H54 (cell line): Measurements from ENCODE around the gene RHCE.
"Not testable (repeated sequence)": the region's sequence is repeated elsewhere in the genome, so short reads cannot be mapped to it uniquely, and the experiment has no call there.

Experiments used
- DNase-seq: peaks from one replicate; pipeline ENCODE4 v3.0.0; 2011; ENCODE audit warnings: low spot score, mixed read lengths; ENCODE audit not compliant: insufficient read length
- FAIRE-seq: peaks from 3 replicates; lab custom pipeline; 2011; peaks lifted over from hg19 to GRCh38; lab: Jason Lieb, UNC
- POLR2A ChIP-seq: IDR thresholded peaks from 2 replicates; pipeline ENCODE4 v1.6.1; 2011; ENCODE audit warnings: low read depth, mild to moderate bottlenecking, low read length

RHCE gene

DNA sequence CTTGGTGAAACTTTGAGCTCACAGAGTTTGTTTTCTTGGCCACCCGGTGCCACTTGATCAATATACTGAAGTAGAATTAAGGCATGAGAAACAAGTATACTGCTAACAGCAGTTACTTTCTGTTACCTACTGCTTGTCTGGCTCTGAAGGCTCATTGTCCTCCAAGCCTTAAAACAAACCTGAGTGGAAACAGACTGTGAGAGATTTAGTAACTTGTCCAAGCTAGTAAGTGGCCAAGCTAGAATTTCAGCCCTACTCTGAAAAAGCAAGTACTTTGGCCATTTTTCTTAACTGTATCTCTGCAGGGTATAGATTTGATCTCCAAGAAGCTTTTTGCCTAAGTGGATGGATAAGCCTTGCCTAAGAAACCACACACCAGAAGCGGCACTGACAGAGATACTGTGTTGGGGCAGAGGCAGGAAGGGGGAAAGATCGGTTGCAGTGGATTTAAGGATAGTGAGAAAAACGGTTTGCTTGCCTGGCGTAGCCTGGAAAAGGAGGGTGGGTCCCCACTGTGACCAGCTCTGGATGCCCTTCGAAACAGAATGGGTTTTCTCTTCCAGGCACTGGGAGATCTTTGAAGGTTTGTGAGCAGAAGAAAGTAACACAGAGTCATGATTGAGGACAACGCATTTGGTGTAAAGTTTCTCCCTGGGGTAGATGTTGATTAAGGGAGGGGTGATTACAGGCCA, 8.0 kb upstream of the RHCE start:
- no peak for FAIRE-seq
- TF ChIP-seq POLR2A = no peak
- DNase-seq = no peak

DNA sequence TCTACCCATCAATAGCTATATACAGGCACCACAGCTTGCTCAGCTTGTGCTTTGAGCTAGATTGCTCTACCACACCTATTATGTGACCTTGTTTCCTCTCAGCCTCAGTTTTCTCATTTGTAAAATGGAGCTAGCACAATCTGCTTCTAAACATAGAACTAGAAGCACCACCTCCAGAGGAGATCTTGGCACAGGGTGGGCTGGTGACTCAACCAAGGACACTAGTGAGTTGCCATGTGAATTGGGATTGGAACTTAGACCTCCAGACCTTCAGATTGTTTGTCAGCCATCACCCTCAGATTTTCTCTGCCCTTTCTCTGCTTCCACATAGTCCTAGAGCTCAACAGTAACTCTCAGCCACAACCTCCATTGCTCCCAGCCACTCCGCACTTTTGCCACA, 7.1 kb upstream of the RHCE start:
- FAIRE-seq (no peak), DNase-seq (no peak)
- TF ChIP-seq POLR2A = no peak

DNA sequence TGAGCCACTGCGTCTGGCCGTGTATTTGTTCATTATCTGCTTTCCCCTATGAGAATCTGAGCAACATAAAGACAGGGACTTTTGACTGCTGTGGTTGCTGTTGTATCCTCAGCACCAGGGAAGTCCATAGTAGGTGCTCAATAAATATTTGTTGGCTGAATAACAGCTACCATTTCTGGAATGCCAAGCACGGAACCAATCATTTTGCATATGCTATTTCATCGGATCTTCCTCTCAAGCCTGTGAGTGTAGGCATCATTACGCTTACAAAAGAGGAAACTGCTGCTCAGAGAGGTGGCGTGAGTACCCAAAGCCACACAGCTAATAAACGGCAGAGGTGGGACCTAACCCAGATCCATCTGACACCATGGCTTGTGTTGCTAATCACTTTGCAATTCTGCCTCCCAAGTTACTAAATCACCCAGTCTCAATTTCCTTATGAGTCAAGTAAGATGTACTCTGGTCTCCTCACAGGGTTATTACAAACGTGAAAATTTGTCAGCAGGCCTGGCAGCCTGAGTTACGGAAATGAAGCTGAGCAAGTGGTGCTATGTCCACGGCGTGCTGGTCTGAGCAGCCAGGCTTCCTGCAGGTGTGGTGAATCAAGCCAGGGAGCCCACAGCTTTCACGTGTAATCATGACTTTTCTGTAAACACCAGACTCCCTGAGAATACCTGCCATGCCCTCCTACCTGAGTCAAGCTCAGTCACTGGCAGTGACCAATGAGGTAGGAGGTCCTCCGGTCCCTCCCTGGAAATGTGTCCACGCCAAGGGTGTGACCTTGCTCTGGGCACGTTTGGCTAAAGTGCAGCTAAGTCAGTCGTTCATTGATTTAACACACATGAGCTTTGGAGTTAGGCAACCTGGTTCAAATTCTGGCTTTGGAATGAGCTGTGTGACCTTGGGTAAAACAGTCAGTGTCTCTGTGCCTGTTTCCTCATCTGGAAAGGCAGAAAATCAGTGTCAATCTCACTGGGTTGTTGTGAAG, 4.8 kb upstream of the RHCE start:
- TF ChIP-seq POLR2A = no peak
- FAIRE-seq (no peak), DNase-seq (no peak)

DNA sequence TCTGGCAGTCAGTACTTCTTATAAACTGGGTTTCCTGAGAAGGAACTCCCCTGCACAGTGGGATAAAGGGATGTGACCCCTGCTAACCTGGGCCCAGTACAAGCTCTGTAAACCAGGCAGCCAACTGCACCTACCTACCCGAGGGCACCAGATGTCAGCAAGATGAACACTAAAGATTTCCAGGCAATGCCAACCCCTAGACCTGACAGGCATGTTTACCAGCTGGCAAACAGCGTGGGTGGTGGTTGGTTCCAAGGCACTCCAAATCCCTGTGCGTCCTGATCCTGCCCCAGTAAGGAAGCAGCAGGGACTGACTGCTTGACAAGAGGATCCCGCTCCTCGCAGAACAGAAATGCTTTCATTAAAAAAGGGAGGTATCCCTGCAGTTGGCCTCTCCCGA, 2.6 kb upstream of the RHCE start:
- DNase-seq, FAIRE-seq: not testable (repeated sequence)

DNA sequence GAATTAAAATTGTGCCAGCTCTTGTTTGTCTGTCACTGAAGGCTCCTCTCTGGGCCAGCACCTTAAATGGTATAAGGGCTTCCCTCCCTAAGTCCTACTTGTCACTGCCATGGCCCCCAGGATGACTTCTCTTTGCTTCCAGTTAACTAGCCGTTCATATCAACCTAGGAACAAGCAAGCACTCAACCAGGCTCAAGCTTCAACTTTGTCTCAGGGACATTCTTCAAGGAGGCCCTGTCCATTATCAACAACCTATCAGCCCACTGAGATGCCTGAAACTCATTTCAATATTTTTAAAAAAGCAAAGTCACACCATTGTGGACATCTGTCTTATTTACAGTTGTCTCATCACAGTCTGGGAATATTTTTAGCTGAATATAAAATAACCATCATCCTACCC, 1.3 kb downstream of the RHCE start:
- not testable (repeated sequence) for DNase-seq, FAIRE-seq

DNA sequence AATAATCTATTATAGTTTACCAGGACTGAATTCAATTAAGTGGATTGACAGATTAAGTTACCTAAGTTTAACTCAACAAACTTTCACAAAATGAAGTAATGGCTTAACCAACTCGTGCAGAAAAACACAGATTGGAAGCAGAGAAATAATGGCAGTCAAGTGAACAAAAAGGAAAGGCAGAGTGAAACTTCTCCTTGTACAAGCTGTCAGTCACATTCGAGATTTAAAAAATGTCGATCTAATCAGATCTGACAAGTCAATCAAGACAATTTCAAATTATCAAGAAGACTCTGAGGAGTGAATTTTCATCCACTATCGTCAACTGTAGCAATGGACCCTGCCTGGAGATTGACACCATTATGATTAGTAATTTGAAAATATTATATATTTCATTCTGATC, 3.3 kb downstream of the RHCE start:
- not testable (repeated sequence) for FAIRE-seq, DNase-seq

DNA sequence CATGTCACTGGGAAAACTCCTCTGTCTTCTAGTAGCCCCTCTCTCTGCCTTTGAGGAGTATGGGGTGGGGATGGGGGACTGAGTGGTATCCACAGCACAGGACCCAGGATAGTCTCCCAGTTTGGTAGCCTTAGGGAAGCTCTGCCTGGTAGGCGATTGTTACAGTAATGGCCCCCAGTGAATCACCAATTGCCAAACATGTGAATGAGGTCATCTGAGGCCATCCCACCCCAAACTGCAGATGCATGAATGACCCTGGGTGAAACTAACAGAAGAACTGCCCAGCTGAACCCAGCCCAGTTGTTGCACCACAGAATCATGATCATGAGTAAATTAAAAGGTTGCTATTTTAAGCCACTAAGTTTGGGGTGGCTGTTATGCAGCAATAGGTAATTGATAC, 6.0 kb downstream of the RHCE start:
- DNase-seq, FAIRE-seq: not testable (repeated sequence)

DNA sequence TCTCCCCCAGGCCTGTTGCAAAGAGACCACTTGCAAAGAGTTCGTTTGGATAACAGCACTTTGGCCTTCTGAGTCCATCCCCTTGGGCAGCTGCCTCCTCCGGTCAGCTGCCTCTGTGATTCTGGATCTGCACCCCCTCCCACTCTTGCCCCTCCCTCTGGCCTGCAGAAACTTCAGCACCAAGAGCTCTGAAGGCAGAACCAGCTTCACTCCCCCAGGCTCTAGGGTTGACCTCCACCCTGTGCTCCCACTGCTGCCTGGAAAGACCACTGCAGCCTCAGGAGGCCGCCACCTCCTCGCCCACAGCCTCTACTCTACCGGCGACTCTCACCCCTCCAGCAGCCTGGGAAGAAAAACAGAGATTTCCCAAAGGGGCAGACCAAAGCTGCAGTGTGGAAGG, 6.5 kb downstream of the RHCE start:
- FAIRE-seq, DNase-seq: not testable (repeated sequence)

DNA sequence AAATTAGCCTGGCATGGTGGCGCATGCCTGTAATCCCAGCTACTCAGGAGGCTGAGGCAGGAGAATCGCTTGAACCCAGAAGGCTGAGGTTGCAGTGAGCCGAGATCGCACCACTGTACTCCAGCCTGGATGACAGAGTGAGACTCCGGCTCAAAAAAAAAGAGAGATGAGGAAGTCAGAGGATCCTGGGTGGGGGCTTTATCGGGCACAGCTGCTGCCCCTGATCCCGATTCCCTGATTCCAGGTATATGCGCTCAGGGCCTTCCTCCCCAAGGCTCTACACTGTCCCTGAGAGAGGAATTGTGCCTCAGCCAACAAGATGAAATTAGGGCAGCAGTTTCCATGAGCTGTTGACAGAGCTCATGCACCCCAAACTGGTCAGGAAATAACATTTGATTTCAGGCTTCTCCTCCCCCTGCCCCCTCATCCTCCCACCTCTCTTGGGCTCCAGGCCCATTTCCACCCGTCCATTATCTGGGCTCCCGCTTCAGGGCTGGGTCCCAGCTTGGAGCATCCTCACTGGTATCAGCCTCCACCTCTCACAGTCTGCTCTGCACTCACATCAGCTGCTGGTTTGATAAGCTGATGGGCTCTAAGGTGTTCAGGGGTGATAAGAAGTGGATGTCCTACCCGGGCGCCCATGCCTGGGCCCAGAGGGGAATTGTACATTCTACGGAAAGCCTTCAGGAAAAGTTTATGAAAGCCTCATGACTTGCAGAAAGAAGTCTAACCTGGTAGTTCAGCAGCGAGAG, 7.6 kb downstream of the RHCE start:
- DNase-seq, FAIRE-seq: not testable (repeated sequence)

DNA sequence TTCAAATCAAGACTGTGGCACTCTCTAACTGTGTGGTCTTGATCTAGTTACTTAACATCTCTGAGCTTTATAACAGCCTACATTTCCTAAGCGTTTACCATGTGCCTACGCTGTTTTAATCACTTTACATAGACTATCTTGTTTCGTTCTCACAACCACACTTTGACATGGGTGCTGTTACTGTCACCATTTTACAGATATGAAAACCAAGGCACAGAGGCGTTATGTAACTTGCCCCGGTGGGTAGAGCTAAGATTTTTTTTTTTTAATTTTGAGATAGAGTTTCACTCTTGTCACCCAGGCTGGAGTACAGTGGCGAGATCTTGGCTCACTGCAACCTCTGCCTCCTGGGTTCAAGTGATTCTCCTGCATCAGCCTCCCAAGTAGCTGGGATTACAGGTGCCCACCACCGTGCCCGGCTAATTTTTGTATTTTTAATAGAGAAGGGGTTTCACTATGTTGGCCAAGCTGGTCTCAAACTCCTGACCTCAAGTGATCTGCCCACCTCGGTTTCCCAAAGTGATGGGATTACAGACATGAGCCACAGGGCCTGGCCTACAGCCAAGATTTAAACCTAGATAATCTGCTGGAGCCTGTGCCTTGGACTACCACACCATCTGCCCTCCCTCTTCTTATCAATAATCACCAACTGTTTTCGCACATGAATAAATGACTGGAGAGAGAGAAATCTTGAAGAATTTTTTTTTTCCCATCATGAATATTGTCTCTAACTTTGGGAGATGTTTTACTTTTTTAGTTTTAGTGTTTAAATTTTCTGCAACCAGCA, 10.8 kb downstream of the RHCE start:
- not testable (repeated sequence) for FAIRE-seq, DNase-seq

DNA sequence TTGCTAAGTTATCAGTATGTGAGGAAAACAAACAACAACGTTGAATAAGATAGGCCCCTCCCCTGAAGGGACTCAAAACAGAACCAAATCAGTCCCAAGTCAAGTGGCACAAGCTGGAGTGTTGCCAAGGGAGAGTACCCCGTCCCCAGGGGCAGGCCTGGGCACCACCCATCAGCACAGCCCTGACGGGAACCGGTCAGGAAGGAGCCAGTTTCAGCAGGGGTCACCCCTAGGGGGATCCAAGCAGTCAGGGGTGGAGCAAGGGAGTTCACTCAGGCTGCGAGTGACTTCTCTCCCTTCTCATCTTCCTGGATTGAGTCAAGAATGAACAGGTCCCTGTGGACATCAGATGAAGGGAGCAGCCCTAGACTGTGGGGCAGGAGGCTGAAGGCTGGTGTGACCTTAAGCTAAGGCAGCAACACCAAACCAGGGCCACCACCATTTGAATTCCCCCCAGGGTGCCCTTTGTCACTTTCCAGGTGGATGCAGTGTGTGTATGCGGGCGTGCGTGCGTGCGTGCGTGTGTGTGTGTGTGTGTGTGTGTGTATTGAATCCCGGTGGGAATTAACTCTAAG, 14.8 kb downstream of the RHCE start:
- not testable (repeated sequence) for FAIRE-seq, DNase-seq

DNA sequence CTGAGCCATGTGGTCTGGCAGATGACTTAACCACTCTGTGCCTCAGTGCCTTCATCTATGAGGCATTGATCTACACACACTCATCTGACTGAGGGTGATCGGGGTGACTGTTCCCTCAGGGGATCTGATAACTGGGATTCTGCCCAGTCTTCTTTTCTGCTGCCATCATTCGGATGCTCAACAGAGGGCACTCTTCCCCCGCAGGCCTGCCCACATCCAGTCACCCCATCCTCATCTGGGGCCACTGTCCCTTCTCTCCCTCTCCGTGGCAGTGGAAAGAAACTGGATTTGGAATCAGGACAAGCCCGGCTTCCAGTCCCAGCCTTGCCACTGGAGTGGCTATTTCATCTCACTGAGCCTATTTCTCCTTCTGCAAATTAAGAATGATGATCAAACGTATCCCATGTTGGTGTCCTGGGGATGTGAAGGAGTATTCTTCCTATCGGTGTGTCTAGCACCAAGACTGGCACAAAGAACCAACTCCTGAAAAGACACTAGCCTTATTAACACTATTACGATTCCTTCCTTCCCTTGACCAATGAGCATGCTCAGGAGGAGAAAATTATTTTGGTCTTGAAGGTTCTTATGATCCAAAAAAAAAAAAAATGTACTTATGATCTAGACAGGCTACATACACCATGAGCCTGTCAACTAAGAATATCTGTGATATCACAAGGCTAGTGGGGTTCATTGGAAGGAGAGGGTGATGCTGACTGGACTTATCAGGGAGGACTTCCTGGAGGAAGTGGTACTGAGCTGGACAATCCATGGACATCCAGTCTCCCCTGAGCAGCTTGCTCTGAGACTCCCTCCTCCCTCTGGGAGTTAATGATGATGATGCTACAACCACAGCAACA, 17.4 kb downstream of the RHCE start:
- peak; percentile 62 for FAIRE-seq
- not testable (repeated sequence) for DNase-seq

DNA sequence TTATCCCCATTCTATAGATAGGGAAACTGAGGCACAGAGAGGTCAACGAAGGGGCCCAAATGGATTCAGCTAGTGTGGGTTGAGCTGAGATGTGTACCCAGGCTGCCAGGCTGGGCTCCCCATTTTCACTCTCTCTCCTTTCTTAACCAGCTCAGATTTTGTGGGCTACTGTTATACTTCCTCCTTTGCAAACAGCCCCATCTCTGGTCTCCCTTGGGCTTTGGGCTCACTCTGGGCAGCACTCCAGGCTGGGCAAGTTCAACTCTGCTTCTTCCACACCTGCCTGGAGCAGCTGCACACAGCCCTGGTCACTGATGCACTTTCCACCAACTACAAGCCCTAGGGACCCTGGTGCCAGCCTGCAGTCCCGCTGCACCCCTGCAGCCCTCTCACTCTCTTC, 22.5 kb downstream of the RHCE start:
- FAIRE-seq, DNase-seq: not testable (repeated sequence)

DNA sequence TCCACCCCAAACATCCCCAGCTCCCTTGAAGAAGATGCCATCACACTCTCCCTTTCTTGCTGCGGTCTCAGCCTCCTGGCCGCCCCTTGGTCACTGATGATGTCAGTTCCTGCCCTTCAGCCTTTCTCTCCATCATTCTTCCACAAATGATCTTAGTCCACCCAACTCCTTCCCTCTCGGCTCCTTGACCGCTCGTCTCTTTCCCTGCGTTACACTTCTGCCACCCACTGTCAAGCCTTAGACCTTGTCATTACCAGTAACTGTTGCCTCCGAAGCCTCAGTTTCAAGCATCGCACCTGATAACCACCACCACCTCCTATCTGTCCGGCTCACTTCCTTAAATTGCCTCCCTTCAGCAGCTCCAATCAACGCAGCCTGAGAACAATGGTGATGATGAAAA, 23.1 kb downstream of the RHCE start:
- FAIRE-seq, DNase-seq: not testable (repeated sequence)
